Renal cortical epithelial cell (primary cell): Measurements from ENCODE around the gene ZFTA. TPM values are rescaled to one million over a fixed set of nuclear protein-coding genes. Genes with fewer than 3 reads are reported as not detected.

Experiments
- DNase-seq: peaks from one replicate; pipeline ENCODE4 v3.0.0-alpha.2; 2011; ENCODE audit warnings: low read depth
- total RNA-seq: library from RNA; depleted of rRNA; stranded (reverse); fragments of >200 nt; gene quantifications from 2 replicates; pipeline ENCODE4 v1.2.3, GENCODE V29; 2014

ZFTA gene
- total RNA-seq, 1 donor from 2014 or later = 18.4 TPM

DNA sequence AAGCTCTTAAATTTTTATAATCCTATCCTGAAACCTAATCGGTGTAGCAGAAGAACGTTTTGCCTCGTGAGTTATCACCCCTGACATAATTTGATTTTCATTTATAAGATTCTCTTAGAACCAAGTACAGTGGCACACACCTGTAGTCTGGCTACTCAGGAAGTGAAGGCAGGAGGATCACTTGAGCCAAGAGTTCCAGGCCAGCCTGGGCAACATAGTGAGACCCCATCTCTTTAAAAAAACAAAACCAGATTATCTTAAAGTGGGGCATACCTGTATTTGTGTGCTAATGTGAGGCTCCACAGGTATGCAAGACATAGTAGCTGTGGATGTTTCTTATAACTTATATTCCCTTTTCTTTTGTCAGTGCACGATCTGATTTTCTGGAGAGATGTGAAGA lies 19.0 kb downstream of the ZFTA start:
- no peak for DNase-seq

DNA sequence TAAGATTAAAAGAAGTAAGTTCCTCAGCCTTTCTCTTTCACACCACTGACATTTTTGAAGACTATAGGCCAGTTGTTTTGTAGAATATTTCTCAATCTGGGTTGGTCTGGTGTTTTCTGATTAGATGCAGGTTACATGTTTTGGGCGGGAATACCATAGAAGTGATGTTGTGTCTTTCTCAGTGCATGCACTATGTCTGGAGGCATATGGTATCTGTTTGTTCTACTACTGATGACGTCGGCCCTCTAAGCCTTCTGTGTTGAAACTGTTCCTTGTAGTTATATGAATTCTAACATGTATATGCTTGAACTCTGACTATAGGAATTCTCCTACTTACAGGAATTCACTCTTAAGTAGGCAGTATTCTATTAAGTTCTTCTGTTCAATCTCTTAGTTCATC lies 21.6 kb downstream of the ZFTA start:
- no peak for DNase-seq

GRCh38 chr11:63745304-63746170 lies 23.0 kb downstream of the ZFTA start:
- DNase-seq = peak; percentile 18

- DNase-seq = peak; percentile 82
These were observed 29.7 kb downstream of the ZFTA start for GRCh38 chr11:63738720-63739360.

DNA sequence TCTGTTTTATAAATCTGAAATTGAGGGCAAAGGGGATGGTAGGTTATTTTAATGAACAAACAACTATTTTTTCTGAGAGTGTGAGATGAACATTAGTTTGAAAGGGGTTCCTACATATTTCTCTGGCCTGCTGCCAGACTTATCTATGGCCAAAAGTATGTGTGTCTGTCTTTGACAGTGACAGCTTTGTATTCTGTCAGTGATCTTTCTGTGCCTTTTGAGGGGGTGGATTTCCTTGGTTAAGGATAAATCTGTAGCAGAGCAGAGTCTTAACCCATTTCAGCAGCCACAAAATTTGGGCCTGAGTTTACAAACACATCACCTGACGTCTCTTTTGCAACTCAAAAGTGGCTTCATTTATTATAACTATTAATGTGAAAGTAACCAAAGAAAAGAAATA lies 30.9 kb downstream of the ZFTA start:
- no peak for DNase-seq

- DNase-seq = no peak
These were observed 31.7 kb downstream of the ZFTA start for GRCh38 chr11:63736864-63737263.

GRCh38 chr11:63729326-63729725 lies 39.2 kb downstream of the ZFTA start:
- DNase-seq = no peak

- DNase-seq = no peak
These were observed 48.0 kb downstream of the ZFTA start for GRCh38 chr11:63720611-63721010.

GRCh38 chr11:63719987-63720386 lies 48.6 kb downstream of the ZFTA start:
- DNase-seq = no peak

DNA sequence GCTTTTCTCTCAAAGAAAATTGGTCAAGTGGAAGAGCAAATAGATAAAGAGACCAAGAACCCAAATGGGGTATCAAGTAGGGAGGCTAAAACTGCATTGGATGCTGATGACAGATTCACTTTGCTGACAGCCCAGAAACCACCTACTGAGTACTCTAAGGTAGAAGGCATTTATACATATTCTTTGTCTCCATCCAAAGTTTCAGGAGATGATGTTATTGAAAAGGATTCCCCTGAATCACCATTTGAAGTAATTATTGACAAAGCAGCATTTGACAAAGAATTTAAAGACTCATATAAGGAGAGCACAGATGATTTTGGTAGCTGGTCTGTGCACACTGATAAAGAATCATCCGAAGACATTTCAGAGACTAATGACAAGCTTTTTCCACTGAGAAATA lies 49.6 kb downstream of the ZFTA start:
- no peak for DNase-seq

Other genes starting within 250 kb of the ZFTA start
- gene PLAAT4, start 232.0 kb downstream of the ZFTA start, total RNA-seq = 36.4 and 83.2 TPM in 2 replicates
- gene PLAAT2, start 205.4 kb downstream of the ZFTA start, total RNA-seq = not detected in 2 replicates
- 50.6 and 63.9 TPM in 2 replicates for gene PLAAT3, start 154.3 kb downstream of the ZFTA start, total RNA-seq
- gene ATL3, start 97.4 kb downstream of the ZFTA start, total RNA-seq = 101 and 112 TPM in 2 replicates
- 49.5 and 126 TPM in 2 replicates for gene RTN3, start 87.3 kb downstream of the ZFTA start, total RNA-seq
- gene SPINDOC, start 44.7 kb upstream of the ZFTA start, total RNA-seq = 11.8 and 12.6 TPM in 2 replicates
- 12.5 and 25.2 TPM in 2 replicates for gene MARK2, start 70.3 kb upstream of the ZFTA start, total RNA-seq
- 0.35 and 1.6 TPM in 2 replicates for gene RCOR2, start 148.4 kb upstream of the ZFTA start, total RNA-seq
- 7.1 and 25.8 TPM in 2 replicates for gene NAA40, start 170.2 kb upstream of the ZFTA start, total RNA-seq
- gene COX8A, start 205.8 kb upstream of the ZFTA start, total RNA-seq = 257 and 350 TPM in 2 replicates
- gene OTUB1, start 217.7 kb upstream of the ZFTA start, total RNA-seq = 55.7 and 71.0 TPM in 2 replicates